ENCODE measurements around the gene KCNT2.

The KCNT2 gene

DNA sequence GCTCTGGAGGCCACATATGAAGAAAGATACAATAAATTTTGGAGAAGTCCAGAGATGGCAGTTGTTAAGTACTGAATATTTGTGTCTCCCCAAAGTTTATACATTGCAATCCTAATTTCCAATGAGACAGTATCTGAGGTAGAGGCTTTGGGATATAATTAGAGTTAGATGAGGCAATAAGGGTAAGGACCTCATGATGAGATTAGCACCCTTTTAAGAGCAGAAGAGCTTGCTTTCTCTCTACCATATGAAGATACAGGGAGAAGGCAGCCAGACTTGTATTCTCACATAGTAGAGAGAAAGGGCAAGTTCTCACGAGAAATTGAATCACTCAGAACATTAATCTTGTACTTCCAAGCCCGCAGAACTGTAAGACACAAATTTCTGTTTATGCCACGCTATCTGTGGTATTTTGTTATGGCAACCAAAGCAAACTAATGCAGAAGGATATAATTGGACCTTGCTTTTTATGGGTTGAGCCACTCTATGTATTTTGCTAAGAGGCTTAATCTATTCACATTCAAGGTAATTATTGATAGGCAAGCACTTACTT lies 430.1 kb downstream of the KCNT2 start:
- DNase-seq = no peak
